Activated CD8-positive, alpha-beta memory T cell treated with anti-CD3 and anti-CD28 coated beads, Interleukin-2, amount 50 U/mL, for 24 hours (primary cell): Measurements from ENCODE around the gene CDH13.

ENCODE experiments used
- DNase-seq: peaks from one replicate; pipeline ENCODE4 v3.0.0-alpha.2; 2020; ENCODE audit errors: extremely low read depth

CDH13 gene

GRCh38 chr16:83802554-83803205 lies 1175.9 kb downstream of the CDH13 start:
- DNase-seq: no peak

GRCh38 chr16:83803811-83804210 lies 1177.0 kb downstream of the CDH13 start:
- DNase-seq: no peak

- DNase-seq: no peak
Observed at GRCh38 chr16:83804366-83804765, 1177.6 kb downstream of the CDH13 start.

GRCh38 chr16:83806036-83806435 lies 1179.3 kb downstream of the CDH13 start:
- DNase-seq: no peak

- no peak for DNase-seq
Observed at GRCh38 chr16:83806731-83807130, 1180.0 kb downstream of the CDH13 start.

- DNase-seq: no peak
Observed at GRCh38 chr16:83807327-83807709, 1180.5 kb downstream of the CDH13 start.

- peak; percentile 80 for DNase-seq
Observed at GRCh38 chr16:83807710-83808572, 1181.2 kb downstream of the CDH13 start, which contains the start of gene HSBP1. Gene HSBP1 (plus strand): TSS chr16:83807978. CDS start chr16:83808077, 99 bp downstream.

GRCh38 chr16:83808573-83809014 lies 1181.8 kb downstream of the CDH13 start:
- no peak for DNase-seq

GRCh38 chr16:83809092-83809491 lies 1182.3 kb downstream of the CDH13 start:
- DNase-seq: no peak

- DNase-seq: no peak
Observed at GRCh38 chr16:83810901-83811300, 1184.1 kb downstream of the CDH13 start.

- DNase-seq: no peak
Observed at GRCh38 chr16:83813823-83814658, 1187.3 kb downstream of the CDH13 start.

- no peak for DNase-seq
Observed at GRCh38 chr16:83814659-83814985, 1187.9 kb downstream of the CDH13 start.

GRCh38 chr16:83817022-83817421 lies 1190.3 kb downstream of the CDH13 start:
- no peak for DNase-seq

GRCh38 chr16:83818276-83818675 lies 1191.5 kb downstream of the CDH13 start:
- DNase-seq: no peak

GRCh38 chr16:83819361-83819760 lies 1192.6 kb downstream of the CDH13 start:
- no peak for DNase-seq

- DNase-seq: peak; percentile 54
Observed at GRCh38 chr16:83826146-83826913, 1199.6 kb downstream of the CDH13 start.

GRCh38 chr16:83830091-83830768 lies 1203.5 kb downstream of the CDH13 start:
- no peak for DNase-seq

GRCh38 chr16:83830769-83831455 lies 1204.1 kb downstream of the CDH13 start:
- DNase-seq: no peak

GRCh38 chr16:83831456-83831987 lies 1204.8 kb downstream of the CDH13 start:
- no peak for DNase-seq

- no peak for DNase-seq
Observed at GRCh38 chr16:83833921-83834320, 1207.2 kb downstream of the CDH13 start.
